Measurements from ENCODE around the gene GPC2. TPM values are rescaled to one million over a fixed set of nuclear protein-coding genes. Genes with fewer than 3 reads are reported as not detected.

Gene GPC2
- total RNA-seq, 3 donors from 2014 or later (not counting 1 experiment from before 2014, with no cell fraction given) = 1.9 to 2.4 (median 2.3) TPM

DNA sequence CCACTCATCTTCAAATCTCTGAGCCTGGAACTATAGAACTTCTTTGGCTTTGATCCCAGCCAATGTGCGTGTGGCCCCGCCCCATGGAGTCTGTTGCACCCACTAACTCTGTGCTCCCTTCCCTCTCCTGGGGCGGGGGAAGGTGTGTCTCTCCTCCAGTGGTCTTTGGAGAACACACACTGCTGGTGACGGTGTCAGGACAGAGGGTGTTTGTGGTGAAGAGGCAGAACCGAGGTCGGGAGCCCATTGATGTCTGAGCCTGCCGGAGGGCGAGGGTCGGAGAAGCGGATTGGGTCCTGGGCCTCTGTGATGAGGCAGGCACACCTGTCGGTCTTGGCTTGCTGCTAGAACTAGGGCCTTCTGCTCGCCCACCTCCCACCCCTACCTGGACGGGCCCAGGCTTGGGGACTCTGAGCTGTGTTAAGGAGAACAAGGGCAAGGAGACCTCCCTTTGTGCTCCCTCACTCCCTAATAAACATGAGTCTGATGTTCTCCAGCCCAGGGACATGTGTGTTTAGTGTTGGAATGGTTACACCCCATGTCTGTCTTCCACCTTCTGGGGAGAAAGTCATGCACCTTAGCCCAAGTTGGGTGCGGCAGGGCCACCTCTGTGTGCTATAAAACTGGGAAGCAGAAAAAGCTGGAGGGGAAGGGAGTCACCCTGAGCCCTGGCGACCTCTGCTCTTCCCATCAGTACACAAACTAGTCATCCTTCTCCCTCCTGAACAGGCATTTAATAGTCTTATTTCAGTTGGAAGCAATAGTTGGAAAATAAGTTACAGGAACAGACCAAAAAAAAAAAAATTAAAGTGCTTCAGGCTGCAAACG, 23.3 kb downstream of the GPC2 start:
- Histone ChIP-seq H3K4me1 (ENCODE audit: control insufficient read depth, insufficient read depth, low read length) (peaks cover 45% of the 10 kb centered on the region), H3K9me3 (ENCODE audit: control insufficient read depth, insufficient read depth, low read length) (no peaks in the 10 kb centered on the region), H3K36me3 (ENCODE audit: control insufficient read depth, insufficient read depth, low read length) (peaks cover 33% of the 10 kb centered on the region), H3K27ac (ENCODE audit: low read length) (no peak overlapping the region), H3K4me3 (ENCODE audit: low read length) (no peak overlapping the region), H3K27me3 (ENCODE audit: control insufficient read depth, insufficient read depth, low read length) (no peaks in the 10 kb centered on the region)
- ATAC-seq = no peak
- peak overlapping the region in 1 of 2 donors; percentile 13 for H3K27ac Mint-ChIP-seq
- H3K27me3 Mint-ChIP-seq (ENCODE audit: low read depth in 2 of 2) = no peaks in the 10 kb centered on the region
- H3K4me1 Mint-ChIP-seq = peaks cover 27 to 46% of the 10 kb centered on the region in 2 donors
- TF ChIP-seq, protein P1, sequence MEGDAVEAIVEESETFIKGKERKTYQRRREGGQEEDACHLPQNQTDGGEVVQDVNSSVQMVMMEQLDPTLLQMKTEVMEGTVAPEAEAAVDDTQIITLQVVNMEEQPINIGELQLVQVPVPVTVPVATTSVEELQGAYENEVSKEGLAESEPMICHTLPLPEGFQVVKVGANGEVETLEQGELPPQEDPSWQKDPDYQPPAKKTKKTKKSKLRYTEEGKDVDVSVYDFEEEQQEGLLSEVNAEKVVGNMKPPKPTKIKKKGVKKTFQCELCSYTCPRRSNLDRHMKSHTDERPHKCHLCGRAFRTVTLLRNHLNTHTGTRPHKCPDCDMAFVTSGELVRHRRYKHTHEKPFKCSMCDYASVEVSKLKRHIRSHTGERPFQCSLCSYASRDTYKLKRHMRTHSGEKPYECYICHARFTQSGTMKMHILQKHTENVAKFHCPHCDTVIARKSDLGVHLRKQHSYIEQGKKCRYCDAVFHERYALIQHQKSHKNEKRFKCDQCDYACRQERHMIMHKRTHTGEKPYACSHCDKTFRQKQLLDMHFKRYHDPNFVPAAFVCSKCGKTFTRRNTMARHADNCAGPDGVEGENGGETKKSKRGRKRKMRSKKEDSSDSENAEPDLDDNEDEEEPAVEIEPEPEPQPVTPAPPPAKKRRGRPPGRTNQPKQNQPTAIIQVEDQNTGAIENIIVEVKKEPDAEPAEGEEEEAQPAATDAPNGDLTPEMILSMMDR (IDR thresholded peaks at IDR 0.05) = no peak
- H3K9me3 Mint-ChIP-seq = no peaks in the 10 kb centered on the region
- DNase-seq = no peak
- intact Hi-C loops (cut with micrococcal nuclease) = no loop called here
- no peaks in the 10 kb centered on the region for H3K36me3 Mint-ChIP-seq
- H3K4me3 Mint-ChIP-seq = no peak overlapping the region
- 81% methylated on average over 11 of the region's 16 CpGs for WGBS (ENCODE audit: insufficient coverage)

DNA sequence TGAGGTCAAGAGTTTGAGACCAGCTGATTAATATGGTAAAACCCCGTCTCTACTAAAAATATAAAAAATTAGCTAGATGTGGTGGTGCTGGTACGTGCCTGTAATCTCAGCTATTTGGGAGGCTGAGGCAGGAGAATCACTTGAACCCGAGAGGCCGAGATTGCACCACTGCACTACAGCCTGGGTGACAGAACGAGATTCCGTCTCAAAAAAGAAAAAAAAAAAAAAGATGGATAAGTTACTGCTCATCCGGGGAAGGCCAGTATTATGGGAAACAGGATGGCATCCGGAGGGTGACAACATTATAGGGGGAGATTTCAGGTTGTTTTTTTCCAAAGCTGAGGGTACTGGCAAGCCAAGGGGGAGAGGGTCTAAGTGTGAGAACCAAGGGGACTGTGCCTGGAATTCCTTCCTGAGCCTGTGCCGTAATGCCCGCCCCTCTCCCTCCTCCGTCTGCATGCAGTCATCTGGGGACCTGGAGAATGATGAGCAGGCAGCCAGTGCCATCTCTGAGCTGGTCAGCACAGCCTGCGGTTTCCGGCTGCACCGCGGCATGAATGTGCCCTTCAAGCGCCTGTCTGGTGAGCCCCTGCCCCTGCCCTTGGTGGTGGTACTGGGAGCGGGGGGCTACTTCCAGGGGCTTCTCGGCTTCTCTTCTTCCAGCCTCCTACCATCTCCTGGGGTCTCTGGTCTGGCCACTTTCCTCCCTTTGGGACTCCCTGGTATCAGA, 24.1 kb downstream of the GPC2 start:
- DNase-seq (no peak), ATAC-seq (no peak)
- Mint-ChIP-seq H3K4me3 (no peak overlapping the region), H3K27ac (peak overlapping the region; percentile 13 to 49), H3K4me1 (peaks cover 35 to 54% of the 10 kb centered on the region in 2 donors), H3K9me3 (no peaks in the 10 kb centered on the region), H3K36me3 (no peaks in the 10 kb centered on the region), H3K27me3 (ENCODE audit: low read depth in 2 of 2) (no peaks in the 10 kb centered on the region)
- intact Hi-C loops (cut with micrococcal nuclease) = no loop called here
- H3K9me3 ChIP-seq (ENCODE audit: control insufficient read depth, insufficient read depth, low read length) = no peaks in the 10 kb centered on the region
- no peak overlapping the region for H3K27ac ChIP-seq (ENCODE audit: low read length)
- H3K27me3 ChIP-seq (ENCODE audit: control insufficient read depth, insufficient read depth, low read length) = no peaks in the 10 kb centered on the region
- peaks cover 33% of the 10 kb centered on the region for H3K36me3 ChIP-seq (ENCODE audit: control insufficient read depth, insufficient read depth, low read length)
- no peak overlapping the region for H3K4me3 ChIP-seq (ENCODE audit: low read length)
- peaks cover 45% of the 10 kb centered on the region for H3K4me1 ChIP-seq (ENCODE audit: control insufficient read depth, insufficient read depth, low read length)
- WGBS (ENCODE audit: insufficient coverage) = 97% methylated on average over 16 of the region's 18 CpGs
- TF ChIP-seq, protein P1 (IDR thresholded peaks at IDR 0.05) = no peak

DNA sequence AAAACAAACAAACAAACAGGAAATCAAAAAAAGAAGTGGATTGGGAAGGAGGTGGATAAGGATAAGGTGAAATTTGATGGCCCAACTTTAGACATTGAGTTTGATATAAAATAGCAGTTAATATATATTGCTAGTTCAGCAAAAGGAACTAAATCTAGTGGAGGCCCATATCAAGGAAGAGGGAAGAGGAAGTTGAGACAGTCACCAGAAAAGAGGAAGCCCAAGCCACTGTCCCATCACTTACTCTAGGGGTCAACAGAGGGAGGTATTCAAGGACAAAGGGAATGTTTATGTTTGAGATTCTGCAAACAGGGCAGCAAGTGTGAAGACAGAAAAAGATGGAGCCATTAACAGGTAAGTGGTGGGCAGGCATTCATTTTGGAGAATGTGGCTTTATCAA, 24.8 kb downstream of the GPC2 start:
- H3K27me3 Mint-ChIP-seq (ENCODE audit: low read depth in 2 of 2) = no peaks in the 10 kb centered on the region
- TF ChIP-seq, protein P1 (IDR thresholded peaks at IDR 0.05) = no peak
- Histone ChIP-seq H3K27ac (ENCODE audit: low read length) (no peak overlapping the region), H3K4me1 (ENCODE audit: control insufficient read depth, insufficient read depth, low read length) (peaks cover 41% of the 10 kb centered on the region), H3K36me3 (ENCODE audit: control insufficient read depth, insufficient read depth, low read length) (peaks cover 33% of the 10 kb centered on the region), H3K9me3 (ENCODE audit: control insufficient read depth, insufficient read depth, low read length) (no peaks in the 10 kb centered on the region), H3K27me3 (ENCODE audit: control insufficient read depth, insufficient read depth, low read length) (no peaks in the 10 kb centered on the region), H3K4me3 (ENCODE audit: low read length) (no peak overlapping the region)
- ATAC-seq = no peak
- peak overlapping the region; percentile 13 to 49 for H3K27ac Mint-ChIP-seq
- H3K4me3 Mint-ChIP-seq = no peak overlapping the region
- H3K9me3 Mint-ChIP-seq = no peaks in the 10 kb centered on the region
- no peaks in the 10 kb centered on the region for H3K36me3 Mint-ChIP-seq
- intact Hi-C loops (cut with micrococcal nuclease) = no loop called here
- DNase-seq = no peak
- peaks cover 32 to 50% of the 10 kb centered on the region in 2 donors for H3K4me1 Mint-ChIP-seq
